HG02870 (cell line): ENCODE data around the gene WDR70.
"Not testable (repeated sequence)": the region's sequence is repeated elsewhere in the genome, so short reads cannot be mapped to it uniquely, and the experiment has no call there.

ENCODE experiments used
- ATAC-seq: cut with Tn5 transposase; IDR thresholded peaks from one replicate; pipeline ENCODE4 v1.9.1; 2021; ENCODE audit warnings: mild to moderate bottlenecking, moderate library complexity; ENCODE audit not compliant: unreplicated experiment

The WDR70 gene

DNA sequence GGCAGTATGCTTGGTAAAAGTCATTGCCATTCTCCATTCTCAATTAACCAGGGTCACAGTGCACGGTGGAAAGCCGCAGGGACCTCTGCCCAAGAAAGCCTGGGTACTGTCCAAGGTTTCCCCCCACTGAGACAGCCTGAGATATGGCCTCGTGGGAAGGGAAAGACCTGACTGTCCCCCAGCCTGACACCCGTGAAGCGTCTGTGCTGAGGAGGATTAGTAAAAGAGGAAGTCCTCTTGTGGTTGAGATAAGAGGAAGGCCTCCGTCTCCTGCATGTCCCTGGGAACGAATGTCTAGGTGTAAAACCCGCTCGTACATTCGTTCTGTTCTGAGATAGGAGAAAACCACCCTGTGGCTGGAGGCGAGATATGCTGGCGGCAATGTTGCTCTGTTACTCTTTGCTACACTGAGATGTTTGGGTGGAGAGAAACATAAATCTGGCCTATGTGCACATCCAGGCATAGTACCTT lies 293.0 kb downstream of the WDR70 start:
- peak; percentile 88 for ATAC-seq

GRCh38 chr5:37674361-37674760 lies 295.2 kb downstream of the WDR70 start:
- not testable (repeated sequence) for ATAC-seq

DNA sequence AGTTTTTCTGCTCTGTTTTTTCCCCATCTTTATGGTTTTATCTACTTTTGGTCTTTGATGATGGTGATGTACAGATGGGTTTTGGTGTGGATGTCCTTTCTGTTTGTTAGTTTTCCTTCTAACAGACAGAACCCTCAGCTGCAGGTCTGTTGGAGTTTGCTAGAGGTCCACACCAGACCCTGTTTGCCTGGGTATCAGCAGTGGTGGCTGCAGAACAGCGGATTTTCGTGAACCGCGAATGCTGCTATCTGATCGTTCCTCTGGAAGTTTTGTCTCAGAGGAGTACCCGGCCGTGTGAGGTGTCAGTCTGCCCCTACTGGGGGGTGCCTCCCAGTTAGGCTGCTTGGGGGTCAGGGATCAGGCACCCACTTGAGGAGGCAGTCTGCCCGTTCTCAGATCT lies 300.2 kb downstream of the WDR70 start:
- ATAC-seq, result not testable (repeated sequence)

DNA sequence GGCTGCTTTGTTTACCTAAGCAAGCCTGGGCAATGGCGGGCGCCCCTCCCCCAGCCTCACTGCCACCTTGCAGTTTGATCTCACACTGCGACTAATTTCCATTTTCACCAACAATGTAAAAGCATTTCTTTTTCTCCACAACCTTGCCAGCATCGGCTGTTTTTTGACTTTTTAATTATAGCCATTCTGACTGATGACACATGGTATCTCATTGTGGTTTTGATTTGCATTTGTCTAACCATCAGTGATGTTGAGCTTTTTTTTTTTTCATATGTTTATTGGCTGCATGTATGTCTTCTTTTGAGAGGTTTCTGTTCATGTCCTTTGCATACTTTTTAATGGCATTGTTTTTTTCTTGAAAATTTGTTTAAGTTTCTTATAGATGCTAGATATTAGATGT lies 300.8 kb downstream of the WDR70 start:
- ATAC-seq, result not testable (repeated sequence)

DNA sequence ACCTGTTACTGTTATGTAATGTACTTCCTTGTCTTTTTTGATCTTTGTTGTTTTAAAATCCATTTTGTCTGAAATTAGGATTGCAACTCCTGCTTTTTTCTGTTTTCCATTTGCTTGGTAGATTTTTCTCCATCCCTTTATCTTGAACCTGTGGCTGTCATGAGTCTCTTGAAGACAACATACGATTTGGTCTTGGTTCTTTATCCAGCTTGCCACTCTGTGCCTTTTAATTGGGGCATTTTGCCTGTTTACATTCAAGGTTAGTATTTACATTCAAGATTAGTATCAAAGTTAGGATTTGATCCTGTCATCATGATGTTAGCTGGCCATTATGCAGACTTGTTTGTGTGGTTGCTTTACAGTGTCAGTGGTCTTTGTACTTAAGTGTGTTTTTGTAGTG lies 304.0 kb downstream of the WDR70 start:
- ATAC-seq, result no peak

DNA sequence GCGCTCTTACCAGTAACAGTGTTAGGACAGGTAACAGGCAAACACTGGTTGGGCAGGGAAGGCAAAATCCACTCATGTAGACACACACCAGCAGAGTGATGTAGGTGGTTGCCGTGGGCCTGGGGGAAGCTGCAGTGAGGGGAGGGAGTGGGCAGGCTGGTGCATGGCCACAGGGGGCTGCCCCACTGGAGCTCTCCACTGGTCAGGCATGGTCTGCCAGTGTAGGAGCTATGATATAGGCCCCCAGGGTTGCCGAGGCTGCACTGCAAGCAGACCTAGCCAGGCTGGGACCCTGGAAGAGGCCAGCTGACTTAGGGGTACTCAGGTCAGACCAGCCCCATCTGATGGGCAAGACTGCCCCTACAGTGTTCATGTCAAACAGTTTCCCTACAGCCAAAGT lies 306.1 kb downstream of the WDR70 start:
- ATAC-seq, result no peak

DNA sequence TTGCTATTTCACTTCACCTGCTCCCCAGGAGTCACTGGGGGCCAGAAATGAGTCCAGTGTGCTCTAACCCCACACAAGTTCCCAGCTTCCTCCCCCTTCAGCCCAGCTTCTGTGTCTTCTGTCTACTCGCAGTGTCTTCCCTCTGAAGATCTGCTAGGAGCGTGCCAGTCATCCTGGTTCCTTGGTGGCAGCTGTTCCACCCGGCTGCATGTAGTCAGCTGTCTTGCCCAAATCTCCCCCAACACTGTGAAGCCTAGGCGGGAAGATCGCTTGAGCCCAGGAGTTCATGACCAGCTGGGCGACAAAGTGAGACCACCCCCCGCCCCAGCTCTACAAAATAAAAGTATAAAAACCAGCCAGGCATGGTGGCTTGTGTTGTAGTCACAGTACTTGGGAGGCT lies 306.7 kb downstream of the WDR70 start:
- no peak for ATAC-seq

DNA sequence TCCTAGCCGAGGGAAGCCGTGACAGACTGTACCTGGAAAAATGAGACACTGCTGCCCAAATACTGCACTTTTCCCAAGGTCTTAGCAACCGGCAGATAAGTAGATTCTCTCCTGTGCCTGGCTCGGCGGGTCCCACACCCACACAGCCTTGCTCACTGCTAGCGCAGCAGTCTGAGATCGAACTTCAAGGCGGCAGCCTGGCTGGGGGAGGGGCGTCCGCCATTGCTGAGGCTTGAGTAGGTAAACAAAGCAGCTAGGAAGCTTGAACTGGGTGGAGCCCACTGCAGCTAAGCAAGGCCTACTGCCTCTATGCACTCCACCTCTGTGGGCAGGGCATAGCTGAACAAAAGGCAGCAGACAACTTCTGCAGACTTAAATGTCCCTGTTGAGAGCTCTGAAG lies 309.8 kb downstream of the WDR70 start:
- ATAC-seq, result not testable (repeated sequence)

DNA sequence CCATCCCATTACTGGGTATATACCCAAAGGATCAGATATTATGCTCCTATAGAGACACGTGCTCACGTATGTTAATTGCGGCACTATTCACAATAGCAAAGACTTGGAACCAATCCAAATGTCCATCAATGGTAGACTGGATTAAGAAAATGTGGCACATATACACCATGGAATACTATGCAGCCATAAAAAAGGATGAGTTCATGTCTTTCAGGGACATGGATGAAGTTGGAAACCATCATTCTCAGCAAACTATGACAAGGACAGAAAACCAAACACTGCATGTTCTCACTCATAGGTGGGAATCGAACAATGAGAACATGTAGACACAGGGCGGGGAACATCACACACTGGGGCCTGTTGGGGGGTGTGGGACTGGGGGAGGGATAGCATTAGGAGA lies 315.2 kb downstream of the WDR70 start:
- ATAC-seq, result not testable (repeated sequence)

DNA sequence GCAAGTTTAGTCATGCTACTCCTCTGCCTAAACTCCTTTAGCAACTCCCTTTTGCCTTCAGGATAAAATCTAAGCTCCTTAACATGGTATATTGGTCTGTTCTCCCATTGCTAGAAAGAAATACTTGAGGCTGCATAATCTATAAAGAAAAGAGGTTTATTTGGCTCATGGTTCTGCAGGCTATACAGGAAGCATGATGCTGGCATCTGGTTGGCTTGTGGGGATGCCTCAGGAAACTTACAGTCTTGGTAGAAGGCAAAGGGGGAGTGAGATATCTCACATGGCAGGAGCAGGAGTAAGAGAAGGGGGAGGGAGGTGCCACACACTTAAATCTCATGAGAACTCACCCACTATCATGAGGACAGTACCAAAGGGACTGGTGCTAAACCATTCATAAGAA lies 315.7 kb downstream of the WDR70 start:
- ATAC-seq, result no peak

GRCh38 chr5:37695647-37696046 lies 316.5 kb downstream of the WDR70 start:
- ATAC-seq, result no peak

GRCh38 chr5:37696190-37697021 lies 317.3 kb downstream of the WDR70 start:
- no peak for ATAC-seq

DNA sequence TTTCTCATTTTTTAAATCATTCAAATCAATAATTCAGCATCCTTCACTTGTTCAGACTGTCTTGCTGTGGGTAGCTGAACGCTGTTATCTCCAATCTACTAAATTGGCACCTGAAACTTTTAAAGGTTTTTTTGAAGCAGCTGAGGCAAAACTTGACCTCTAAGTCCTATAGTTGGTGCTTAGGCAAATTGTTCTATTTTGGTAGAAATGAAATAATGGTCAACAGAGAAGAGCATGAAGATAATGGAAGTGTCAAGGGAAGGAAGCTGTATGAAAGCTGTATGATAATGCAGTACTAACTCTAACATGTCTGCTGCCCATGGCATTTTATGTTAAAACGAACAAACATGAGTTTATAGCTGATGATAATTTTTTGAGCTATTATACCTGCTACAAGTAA lies 322.8 kb downstream of the WDR70 start:
- no peak for ATAC-seq

- no peak for ATAC-seq
Measured at GRCh38 chr5:37703841-37704241, 324.7 kb downstream of the WDR70 start.

GRCh38 chr5:37704406-37704805 lies 325.3 kb downstream of the WDR70 start:
- ATAC-seq, result no peak

- no peak for ATAC-seq
Measured at GRCh38 chr5:37709020-37709419, 329.9 kb downstream of the WDR70 start.

- ATAC-seq, result no peak
Measured at GRCh38 chr5:37710965-37711364, 331.8 kb downstream of the WDR70 start.

- no peak for ATAC-seq
Measured at GRCh38 chr5:37712750-37713149, 333.6 kb downstream of the WDR70 start.

DNA sequence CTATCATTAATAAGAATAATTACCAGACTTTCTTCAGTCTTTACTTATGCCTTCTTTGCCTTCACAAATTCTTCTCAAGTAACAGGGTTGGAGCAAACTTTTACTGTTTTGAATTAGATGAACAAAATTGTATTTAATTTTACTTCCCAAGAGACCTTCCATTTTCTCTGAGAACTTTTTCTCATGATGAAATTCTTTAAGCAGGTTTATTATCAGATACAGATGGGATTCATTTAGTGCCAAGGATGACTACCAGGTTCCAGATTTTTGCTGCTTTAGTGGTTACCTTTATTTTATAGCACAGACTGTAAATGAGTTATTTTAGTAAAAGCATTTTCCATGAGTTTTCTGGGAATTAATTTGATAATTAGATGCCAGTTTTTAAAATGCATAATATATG lies 335.6 kb downstream of the WDR70 start:
- ATAC-seq, result no peak

DNA sequence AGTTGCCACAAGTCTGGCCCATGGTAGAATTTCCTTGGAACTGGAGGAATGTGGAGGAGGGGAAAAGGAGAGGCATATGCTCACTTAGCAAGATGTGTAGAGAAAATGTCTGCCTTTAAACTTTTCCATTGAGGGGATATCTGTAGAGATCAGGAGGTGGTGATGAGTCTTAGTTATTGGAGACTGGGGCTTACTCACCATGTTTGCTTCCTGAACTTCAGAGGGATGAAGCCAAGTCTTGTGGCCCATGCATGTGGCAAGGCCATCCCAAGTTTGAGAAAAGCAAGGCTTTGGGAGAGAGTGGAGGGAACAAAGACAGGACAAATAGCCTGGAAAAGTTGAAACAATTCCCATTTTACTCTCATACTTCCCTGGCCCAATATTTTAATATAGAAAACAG lies 336.2 kb downstream of the WDR70 start:
- ATAC-seq, result no peak

- no peak for ATAC-seq
Measured at GRCh38 chr5:37715992-37716391, 336.9 kb downstream of the WDR70 start.

- no peak for ATAC-seq
Measured at GRCh38 chr5:37716405-37716804, 337.3 kb downstream of the WDR70 start.

DNA sequence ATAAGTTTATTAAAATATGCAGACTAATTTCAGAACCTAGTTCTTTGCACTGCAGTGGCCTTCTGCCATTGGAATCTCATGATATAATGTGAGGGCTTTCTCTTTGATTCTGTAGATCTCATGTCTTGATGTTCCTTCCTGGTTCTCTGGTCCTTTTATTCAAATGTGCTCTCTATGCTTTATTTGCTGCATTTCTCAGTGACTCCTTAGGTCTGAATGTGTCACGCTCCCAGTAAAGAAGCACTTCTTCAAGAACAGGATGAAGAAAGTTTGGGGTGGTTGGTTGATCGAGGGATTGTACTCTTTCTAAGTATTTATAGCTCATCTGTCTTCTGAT lies 338.1 kb downstream of the WDR70 start:
- no peak for ATAC-seq
